A549 (cell line): Measurements from ENCODE around the gene DCAF4.

ENCODE experiments used
- HOXA7 ChIP-seq: fragments of 250-450 bp; sonication (Bioruptor Pico); IDR thresholded peaks from 2 replicates; pipeline ENCODE4 v1.5.0; 2020; ENCODE audit warnings: mild to moderate bottlenecking, moderate library complexity
- RFX5 ChIP-seq: fragments of 450-650 bp; IDR thresholded peaks from 2 replicates; pipeline ENCODE4 v1.7.1; 2014; ENCODE audit warnings: antibody characterized with exemption, mild to moderate bottlenecking, moderate library complexity
- TF ChIP-seq, protein P1 (sequence below): fragments of >200 bp; sonication (Bioruptor Twin); formaldehyde crosslinking; IDR thresholded peaks from 3 replicates; pipeline ENCODE4 v1.5.1; 2016

DNA sequence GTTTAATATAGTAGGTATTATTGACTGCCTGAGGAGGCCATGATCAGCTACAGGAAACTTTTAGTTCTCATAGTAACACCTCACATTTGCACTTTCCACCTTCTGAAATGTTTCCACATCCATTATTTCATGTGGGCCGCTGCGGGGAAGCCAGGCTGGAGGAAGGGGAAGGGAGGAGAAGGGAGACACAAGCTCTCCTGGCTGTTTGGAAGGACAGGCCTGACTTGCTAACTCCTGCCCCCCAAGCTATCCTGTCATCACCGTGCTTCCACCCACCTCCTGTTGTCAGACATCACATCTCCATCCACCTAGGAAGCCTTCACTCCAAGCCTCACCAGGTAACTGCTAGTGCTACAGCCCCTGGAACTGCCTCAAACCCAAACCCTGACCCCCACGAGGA lies 41.9 kb upstream of the DCAF4 start:
- TF ChIP-seq, protein P1, sequence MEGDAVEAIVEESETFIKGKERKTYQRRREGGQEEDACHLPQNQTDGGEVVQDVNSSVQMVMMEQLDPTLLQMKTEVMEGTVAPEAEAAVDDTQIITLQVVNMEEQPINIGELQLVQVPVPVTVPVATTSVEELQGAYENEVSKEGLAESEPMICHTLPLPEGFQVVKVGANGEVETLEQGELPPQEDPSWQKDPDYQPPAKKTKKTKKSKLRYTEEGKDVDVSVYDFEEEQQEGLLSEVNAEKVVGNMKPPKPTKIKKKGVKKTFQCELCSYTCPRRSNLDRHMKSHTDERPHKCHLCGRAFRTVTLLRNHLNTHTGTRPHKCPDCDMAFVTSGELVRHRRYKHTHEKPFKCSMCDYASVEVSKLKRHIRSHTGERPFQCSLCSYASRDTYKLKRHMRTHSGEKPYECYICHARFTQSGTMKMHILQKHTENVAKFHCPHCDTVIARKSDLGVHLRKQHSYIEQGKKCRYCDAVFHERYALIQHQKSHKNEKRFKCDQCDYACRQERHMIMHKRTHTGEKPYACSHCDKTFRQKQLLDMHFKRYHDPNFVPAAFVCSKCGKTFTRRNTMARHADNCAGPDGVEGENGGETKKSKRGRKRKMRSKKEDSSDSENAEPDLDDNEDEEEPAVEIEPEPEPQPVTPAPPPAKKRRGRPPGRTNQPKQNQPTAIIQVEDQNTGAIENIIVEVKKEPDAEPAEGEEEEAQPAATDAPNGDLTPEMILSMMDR, result no peak
- no peak for TF ChIP-seq RFX5
- TF ChIP-seq HOXA7, result no peak
